Measurements from ENCODE around the gene TOR2A. TPM values are rescaled to one million over a fixed set of nuclear protein-coding genes. Genes with fewer than 3 reads are reported as not detected.

The TOR2A gene
- total and polyA plus RNA-seq, 2 donors: 7.2 to 19.3 TPM

Other genes starting within 250 kb of the TOR2A start
- 2.7 TPM for gene STXBP1, start 123.0 kb downstream of the TOR2A start, total RNA-seq
- 10.2 TPM for gene STXBP1, start 123.0 kb downstream of the TOR2A start, polyA plus RNA-seq
- 0.05 TPM for gene CFAP157, start 28.3 kb downstream of the TOR2A start, total RNA-seq
- gene CFAP157, start 28.3 kb downstream of the TOR2A start, polyA plus RNA-seq: 0.62 TPM
- 16.3 TPM for gene PTRH1, start 19.6 kb downstream of the TOR2A start, total RNA-seq
- gene PTRH1, start 19.6 kb downstream of the TOR2A start, polyA plus RNA-seq: 12.2 TPM
- 0.09 TPM for gene TTC16, start 19.2 kb downstream of the TOR2A start, total RNA-seq
- gene TTC16, start 19.2 kb downstream of the TOR2A start, polyA plus RNA-seq: 0.18 TPM
- 18.2 TPM for gene SH2D3C, start 43.4 kb upstream of the TOR2A start, total RNA-seq
- gene SH2D3C, start 43.4 kb upstream of the TOR2A start, polyA plus RNA-seq: 25.1 TPM
- 38.9 TPM for gene CDK9, start 50.7 kb upstream of the TOR2A start, total RNA-seq
- gene CDK9, start 50.7 kb upstream of the TOR2A start, polyA plus RNA-seq: 122 TPM
- 30.4 TPM for gene FPGS, start 67.6 kb upstream of the TOR2A start, total RNA-seq
- gene FPGS, start 67.6 kb upstream of the TOR2A start, polyA plus RNA-seq: 48.4 TPM
- 1.7 TPM for gene ENG, start 119.4 kb upstream of the TOR2A start, total RNA-seq
- 48.2 TPM for gene ENG, start 119.4 kb upstream of the TOR2A start, polyA plus RNA-seq
- 6.6 TPM for gene AK1, start 142.4 kb upstream of the TOR2A start, total RNA-seq
- gene AK1, start 142.4 kb upstream of the TOR2A start, polyA plus RNA-seq: 66.2 TPM
- 16.2 TPM for gene ST6GALNAC6, start 164.3 kb upstream of the TOR2A start, total RNA-seq
- gene ST6GALNAC6, start 164.3 kb upstream of the TOR2A start, polyA plus RNA-seq: 42.8 TPM
- gene ST6GALNAC4, start 181.7 kb upstream of the TOR2A start, total RNA-seq: 8.5 TPM
- gene ST6GALNAC4, start 181.7 kb upstream of the TOR2A start, polyA plus RNA-seq: 12.8 TPM
- gene PIP5KL1, start 195.5 kb upstream of the TOR2A start, total RNA-seq: 0.33 TPM
- 1.2 TPM for gene PIP5KL1, start 195.5 kb upstream of the TOR2A start, polyA plus RNA-seq
- gene DPM2, start 202.6 kb upstream of the TOR2A start, total RNA-seq: 17.9 TPM
- gene DPM2, start 202.6 kb upstream of the TOR2A start, polyA plus RNA-seq: 32.8 TPM
- 12.9 TPM for gene EEIG1, start 245.7 kb upstream of the TOR2A start, total RNA-seq
- 51.4 TPM for gene EEIG1, start 245.7 kb upstream of the TOR2A start, polyA plus RNA-seq